ENCODE results near the gene TCP1. TPM values are rescaled to one million over a fixed set of nuclear protein-coding genes. Genes with fewer than 3 reads are reported as not detected.
A peak's percentile ranks its signal among the peaks of the same experiment; 100 is the strongest.

Gene TCP1
- total RNA-seq, 4 donors from 2014 or later, result 98.5 to 155 (median 129) TPM

DNA sequence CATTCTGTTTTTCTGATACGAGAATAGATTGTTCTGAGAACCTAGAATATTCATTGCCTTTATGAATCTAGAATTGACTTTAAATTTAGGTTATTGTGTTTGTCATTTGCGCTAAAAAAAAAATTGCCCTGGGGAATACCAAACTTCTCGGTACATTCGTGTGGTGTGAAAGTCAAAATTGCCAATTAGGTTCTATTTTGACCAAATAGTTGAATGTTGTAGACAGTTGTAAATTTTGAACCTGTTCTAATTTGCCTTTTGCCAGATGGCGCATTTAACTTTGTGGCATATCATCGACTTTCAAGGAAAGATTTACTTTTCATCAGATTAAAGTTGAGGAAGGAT is 59.1 kb downstream of the TCP1 start:
- H3K4me3 ChIP-seq (ENCODE audit: low read depth, poor library complexity, severe bottlenecking), result no peak overlapping the region
- TF ChIP-seq, protein P1, sequence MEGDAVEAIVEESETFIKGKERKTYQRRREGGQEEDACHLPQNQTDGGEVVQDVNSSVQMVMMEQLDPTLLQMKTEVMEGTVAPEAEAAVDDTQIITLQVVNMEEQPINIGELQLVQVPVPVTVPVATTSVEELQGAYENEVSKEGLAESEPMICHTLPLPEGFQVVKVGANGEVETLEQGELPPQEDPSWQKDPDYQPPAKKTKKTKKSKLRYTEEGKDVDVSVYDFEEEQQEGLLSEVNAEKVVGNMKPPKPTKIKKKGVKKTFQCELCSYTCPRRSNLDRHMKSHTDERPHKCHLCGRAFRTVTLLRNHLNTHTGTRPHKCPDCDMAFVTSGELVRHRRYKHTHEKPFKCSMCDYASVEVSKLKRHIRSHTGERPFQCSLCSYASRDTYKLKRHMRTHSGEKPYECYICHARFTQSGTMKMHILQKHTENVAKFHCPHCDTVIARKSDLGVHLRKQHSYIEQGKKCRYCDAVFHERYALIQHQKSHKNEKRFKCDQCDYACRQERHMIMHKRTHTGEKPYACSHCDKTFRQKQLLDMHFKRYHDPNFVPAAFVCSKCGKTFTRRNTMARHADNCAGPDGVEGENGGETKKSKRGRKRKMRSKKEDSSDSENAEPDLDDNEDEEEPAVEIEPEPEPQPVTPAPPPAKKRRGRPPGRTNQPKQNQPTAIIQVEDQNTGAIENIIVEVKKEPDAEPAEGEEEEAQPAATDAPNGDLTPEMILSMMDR (IDR thresholded peaks at IDR 0.05), result no peak
- TF ChIP-seq POLR2A (IDR thresholded peaks at IDR 0.05), result no peak
- intact Hi-C loops (cut with DNase I; ENCODE audit: low total_unique reads), result no loop called here
- no peak for DNase-seq (ENCODE audit: low spot score in 2 of 2)
- 46 to 52% methylated on average over 6 of the region's 6 CpGs for WGBS, 2 donors

DNA sequence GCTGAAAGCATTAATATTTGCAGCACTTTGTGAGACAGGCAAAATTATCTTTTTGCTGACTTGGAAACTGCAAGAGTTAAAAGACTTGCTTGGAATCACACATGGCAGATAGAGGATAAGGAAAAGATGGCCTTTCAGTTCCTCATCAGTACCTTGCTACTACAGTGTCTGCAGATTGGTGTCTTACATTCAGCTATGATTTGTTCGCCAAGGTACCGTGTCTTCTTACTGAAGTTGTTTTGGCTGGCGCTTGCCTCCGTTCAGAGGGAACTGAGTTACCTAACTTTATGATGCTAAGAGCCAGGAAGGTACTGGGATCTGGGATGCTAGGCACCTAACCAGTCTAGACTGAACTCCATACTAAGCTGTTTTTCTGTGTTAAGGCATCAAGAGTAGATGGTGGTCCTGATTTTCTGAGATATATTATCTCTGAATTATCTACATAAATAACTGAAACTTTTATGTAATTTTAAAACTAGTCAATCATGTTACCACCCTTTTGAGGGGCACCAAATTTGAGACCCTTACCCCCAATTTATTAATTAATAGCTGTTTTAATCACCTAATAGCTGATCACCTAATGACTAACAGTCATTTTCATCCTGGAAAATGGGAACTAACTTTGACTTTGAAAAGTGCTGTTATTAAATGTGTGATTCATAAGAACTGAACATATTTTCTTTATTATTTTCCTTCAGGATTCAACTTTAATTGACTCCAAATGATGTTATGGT is 59.6 kb downstream of the TCP1 start:
- TF ChIP-seq, protein P1 (IDR thresholded peaks at IDR 0.05), result no peak
- no peak for TF ChIP-seq POLR2A (IDR thresholded peaks at IDR 0.05)
- no peak overlapping the region for H3K4me3 ChIP-seq (ENCODE audit: low read depth, poor library complexity, severe bottlenecking)
- no peak for DNase-seq (ENCODE audit: low spot score in 2 of 2)
- whole genome bisulfite sequencing, 2 donors, result 17 to 31% methylated on average over 4 of the region's 4 CpGs
- intact Hi-C loops (cut with DNase I; ENCODE audit: low total_unique reads), result no loop called here

DNA sequence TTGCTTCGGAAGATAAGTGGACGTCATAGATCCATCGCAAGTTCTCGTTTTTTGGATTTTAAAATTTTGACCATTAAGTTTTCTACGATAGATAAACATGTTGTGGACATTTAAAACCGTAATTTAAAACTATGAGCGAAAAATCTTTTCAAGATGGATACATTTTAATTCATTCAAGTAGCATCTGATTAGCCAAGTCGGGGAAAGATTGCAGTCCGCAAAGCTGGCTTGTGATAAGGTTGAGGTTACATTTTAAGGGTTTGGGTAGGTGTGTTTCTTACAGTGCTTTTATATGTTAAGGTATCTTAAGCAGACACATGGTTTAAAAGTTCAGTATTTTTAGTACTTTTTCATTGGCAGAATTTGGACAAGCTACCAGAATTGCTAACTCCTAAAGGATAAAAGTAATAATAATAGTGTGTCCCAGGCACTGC is 60.9 kb downstream of the TCP1 start:
- 1 to 2% methylated on average over 9 of the region's 9 CpGs for WGBS, 2 donors
- intact Hi-C loops (cut with DNase I; ENCODE audit: low total_unique reads), result no loop called here
- peak overlapping the region; percentile 85 for H3K4me3 ChIP-seq (ENCODE audit: low read depth, poor library complexity, severe bottlenecking)
- TF ChIP-seq POLR2A (IDR thresholded peaks at IDR 0.05), result no peak
- TF ChIP-seq, protein P1 (IDR thresholded peaks at IDR 0.05), result no peak
- no peak for DNase-seq (ENCODE audit: low spot score in 2 of 2)

Other genes with a start within 250 kb of the TCP1 start
- gene SOD2, start 96.4 kb downstream of the TCP1 start, total RNA-seq, result 100 to 1,000 TPM; 117 to 280 (median 190) TPM
- gene WTAP, start 62.1 kb downstream of the TCP1 start, total RNA-seq, result 10 to 100 TPM; 57.8 to 76.7 (median 67.9) TPM
- gene ACAT2, start 27.6 kb downstream of the TCP1 start, total RNA-seq, result 10 to 100 TPM in 3 of 4 donors, 1 to 10 TPM in 1; 5.4 to 31.5 (median 13.8) TPM
- gene MRPL18, start 865 bp upstream of the TCP1 start, total RNA-seq, result 10 to 100 TPM; 57.4 to 68.6 (median 59.2) TPM
- 1 to 10 TPM in 2 of 4 donors, under 1 TPM in 2; 0.51 to 2.5 (median 1.0) TPM for gene PNLDC1, start 10.7 kb upstream of the TCP1 start, total RNA-seq
- under 1 TPM in 1 of 4 donors, not detected in 3; 0.05 TPM for gene MAS1, start 101.4 kb upstream of the TCP1 start, total RNA-seq
- gene IGF2R, start 179.5 kb upstream of the TCP1 start, total RNA-seq, result 10 to 100 TPM; 60.0 to 93.4 (median 71.7) TPM

All from lower leg skin (tissue), 4 donors.